GM21447 (cell line): ENCODE measurements around the gene RNF208.

Experiments used
- ATAC-seq: cut with Tn5 transposase; IDR thresholded peaks from one replicate; pipeline ENCODE4 v1.9.1; 2021; ENCODE audit not compliant: unreplicated experiment

The RNF208 gene

DNA sequence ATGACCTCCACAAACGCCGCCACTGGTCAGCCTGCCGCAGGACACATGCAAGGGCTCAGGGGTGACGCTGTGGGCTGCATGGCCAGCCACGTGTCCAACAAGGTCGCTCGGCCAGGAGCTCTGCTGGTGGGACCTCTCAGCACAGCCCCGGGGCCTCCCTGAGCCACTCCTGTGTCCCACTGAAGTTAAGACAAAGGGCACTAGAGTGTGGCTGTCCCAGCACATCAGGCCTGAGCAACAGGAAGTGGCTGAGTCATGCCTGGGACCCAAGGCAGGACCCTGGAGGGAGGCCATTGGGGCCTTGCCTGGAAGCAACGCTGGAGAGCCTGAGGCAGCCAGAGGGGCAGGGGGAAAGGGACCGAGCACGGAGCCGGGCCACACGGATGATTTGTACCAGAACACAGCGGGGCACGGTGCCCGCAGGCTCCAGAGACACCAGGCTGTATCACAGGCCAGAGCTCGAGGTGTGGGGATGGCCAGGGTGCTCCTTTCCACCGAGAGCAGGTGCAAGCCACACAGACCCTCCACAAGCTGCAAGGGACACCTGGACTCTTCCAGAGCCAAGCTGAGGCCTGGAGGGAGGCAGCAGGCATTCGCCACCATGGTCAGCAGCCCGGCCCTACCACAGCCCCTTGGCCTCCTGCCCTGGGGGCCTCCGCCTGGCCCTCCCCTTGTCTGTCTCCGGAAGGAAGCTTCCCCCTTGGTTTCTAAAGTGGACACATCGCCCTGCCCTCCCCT, 43.7 kb downstream of the RNF208 start:
- ATAC-seq = no peak

DNA sequence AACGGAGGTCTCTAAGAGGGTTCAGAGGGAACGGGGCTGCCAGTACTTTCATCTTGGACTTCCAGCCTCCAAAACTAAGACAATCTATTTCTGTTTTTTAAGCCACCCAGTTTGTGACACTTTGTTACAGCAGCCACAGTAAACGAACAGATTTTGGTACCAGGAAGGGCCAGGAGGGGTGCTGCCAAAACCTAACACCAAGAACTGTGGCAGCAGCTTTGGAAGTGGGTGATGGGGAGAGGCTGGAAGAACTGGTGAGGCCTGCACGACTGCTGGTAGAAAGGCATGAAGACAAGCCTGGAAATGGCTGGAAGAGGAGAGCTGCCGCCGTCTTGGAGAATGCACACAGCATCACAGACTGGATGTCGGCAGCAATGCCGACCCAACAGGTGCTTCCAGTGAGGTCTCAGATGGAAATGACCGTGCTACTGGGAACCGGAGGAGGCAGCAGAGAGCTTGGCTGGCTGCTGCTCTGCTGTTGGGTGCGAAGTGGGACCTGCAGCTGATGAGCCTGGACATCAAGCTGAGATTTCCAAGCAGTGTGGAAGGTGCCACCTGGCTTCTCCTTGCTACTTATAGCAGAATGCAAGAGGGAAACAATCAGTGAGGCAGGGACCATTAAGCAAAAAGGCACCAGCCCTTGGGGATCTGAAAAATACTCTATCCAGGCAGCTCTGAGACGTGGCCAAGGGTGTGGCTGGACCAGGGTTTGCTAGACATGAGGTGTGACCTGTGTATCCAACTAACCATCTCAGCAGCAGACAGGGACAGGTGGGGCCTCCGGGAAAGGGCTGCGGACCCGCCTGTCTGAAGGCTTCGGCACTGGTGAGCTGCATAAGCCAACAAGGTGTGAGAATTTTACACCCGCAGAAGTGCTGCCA, 45.5 kb downstream of the RNF208 start:
- ATAC-seq = no peak

DNA sequence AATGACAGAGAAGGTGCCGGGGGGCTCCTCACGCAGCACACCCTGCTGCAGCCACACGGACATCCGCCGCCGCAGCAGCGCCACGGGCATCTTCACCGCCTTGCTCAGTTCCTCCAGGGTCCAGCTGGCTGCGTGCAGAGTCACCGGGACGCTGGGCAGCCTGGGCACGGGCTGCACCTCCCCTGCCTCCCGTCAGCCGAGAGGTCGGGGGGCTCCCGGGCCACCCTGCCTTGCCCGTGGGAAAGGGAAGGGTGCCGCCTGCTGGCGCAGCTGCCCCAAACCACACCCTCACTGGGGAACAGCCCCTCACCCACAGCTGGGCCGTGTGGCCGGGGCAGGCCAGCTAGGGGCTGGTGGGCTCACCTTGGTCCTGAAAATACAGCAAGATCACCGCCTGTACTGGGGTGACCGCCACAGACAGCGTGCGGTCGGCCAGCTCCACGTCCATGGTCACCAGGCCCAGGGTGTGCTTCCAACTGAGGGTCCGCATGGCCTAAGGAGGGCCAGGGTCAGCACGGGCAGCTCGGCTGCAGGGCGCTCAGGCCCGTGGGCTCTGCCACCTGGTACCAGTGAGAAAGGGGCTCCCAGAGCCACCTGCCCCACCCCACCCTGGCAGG, 46.6 kb downstream of the RNF208 start:
- ATAC-seq = no peak

DNA sequence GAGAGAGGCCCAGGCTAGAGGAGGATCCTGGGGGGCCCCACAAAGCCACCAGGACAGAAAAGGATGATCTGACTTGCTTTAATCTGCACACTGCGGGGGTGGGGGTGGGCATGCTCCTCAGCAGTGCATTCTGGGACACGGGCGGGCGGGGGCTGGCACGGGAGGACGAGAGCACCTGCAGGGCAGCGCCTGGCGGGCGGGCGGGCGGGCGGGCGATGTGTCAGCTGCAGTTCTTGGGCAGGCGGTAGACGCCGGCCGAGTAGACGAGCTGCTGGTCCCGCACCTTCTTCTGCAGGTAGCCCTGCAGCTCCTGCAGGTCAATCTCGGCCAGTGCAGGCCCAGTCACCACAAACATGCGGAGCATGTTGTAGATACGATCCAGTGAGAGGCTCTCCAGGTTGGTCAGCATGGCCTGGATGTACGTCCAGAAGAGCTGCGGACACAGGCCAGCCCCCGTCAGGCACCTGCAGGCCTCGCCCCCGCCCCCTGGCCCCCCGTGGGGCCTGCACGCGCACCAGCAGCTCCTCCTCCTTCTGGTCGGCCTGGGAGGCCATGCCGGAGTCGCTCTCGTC, 47.2 kb downstream of the RNF208 start:
- ATAC-seq = no peak

DNA sequence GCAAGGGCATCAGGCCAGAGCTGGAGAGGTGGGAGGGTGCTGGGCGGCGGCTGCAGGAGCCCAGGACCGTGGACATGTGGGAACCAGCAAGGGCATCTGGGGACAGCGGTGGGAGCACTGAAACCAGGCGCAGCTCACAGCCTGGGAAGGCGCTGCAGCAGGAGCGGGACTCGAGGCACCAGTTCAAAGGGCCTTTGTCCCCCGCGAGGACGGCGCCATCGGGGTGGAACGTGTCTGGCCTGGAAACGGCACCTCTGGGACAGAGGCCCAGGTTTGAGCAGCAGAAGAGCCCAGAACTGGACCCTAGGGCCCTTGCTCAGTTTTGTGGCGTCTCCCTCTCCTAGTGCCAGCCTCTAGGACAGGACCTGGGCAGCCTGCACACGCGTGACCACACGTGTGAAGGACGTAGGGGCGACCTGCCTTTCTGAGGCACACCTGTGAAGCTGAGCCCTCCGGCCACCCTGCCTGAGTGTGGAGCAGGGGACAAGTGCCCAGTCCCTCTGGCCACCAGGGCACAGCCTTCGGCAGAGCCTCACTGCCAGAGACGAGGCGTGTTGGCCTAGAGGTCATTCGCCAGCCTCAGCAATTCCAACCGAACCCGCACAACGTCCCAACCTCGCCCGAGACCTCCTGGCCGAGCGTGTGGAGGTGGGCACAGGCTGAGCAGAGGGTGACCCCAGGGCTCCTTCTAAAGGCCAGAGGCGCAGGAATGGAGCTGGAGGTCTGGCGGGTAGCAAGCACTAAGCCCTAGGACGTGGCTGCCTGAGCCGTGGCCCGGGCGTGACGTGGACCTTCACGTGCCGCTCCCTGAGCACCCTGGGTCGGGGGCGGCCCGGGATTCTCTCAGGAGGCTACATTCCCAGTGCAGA, 48.0 kb downstream of the RNF208 start:
- no peak for ATAC-seq

DNA sequence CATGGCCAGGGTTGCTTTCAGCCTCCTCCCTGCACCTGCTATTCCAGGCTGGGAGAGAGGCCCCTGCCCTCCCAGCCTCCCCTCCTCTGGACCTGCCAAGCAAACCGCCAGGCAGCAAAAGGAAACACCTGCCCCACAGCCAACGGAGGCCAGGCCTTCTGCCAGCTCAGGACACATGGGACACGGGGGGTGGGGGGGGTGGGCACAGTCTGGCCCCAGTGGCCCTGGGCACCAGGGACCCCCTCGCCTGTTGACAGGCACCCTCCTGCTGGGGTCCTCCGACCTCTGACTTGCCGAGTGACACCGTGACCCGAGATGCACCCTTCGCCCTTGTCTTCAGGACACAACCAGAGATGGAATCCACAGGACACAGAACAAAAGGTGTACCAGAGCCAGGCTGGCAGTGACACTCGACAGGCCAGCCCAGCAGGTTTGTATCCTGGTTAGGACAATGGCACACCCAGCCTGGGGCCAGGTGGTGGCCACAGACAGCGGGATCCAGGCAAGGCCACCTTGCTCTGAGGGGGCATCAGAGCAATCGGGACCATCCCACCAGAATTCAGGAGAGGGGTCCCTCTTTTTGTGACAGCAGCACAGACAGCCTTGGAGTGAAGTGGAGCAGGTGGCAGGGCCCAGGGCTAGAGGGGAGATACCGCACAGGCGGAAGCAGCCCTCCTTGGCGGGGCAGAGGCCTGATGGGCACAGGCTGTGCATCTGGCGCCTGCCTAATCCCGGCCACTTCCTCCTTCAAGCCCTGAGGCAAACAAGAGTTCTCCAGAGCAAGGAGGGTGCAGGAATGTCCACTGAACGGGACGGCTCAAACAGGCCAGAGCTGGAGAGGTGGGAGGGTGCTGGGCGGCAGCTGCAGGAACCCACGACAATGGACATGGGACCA, 48.9 kb downstream of the RNF208 start:
- ATAC-seq = no peak

DNA sequence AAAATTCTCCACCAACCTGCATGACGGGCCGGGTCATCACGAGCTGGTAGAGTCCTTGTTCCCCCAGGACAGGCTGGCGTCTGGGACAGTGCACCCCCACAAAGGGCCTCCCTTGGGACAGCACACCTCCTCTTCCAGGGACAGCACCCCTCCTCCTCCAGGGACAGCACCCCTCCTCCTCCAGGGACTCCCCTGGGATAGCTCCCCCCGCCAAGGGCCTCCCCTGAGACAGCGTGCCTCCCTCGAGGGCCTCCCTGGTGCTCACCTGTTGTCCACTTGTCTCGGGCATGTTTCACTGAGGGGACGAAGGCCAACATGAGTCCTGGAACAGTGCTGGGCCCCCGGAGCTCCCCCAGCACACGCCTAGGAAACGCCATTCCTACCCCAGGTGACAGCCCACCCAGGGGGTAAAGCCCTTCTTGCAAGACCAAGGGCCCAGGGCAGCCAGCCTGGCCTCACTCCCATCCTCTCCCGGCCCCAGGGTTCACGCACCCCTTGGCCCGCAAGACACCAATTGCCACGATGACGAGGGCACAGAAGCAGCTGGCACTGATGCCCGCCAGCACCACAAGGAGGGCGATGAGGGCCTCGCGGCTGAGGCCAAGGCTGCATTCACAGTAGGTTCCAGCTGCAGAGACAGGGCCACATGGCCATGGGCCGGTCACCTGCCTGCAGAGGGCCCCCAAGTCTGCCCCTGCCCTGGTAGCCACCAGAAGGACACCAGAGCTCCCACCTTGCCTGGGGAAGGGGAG, 50.7 kb downstream of the RNF208 start:
- ATAC-seq = no peak

DNA sequence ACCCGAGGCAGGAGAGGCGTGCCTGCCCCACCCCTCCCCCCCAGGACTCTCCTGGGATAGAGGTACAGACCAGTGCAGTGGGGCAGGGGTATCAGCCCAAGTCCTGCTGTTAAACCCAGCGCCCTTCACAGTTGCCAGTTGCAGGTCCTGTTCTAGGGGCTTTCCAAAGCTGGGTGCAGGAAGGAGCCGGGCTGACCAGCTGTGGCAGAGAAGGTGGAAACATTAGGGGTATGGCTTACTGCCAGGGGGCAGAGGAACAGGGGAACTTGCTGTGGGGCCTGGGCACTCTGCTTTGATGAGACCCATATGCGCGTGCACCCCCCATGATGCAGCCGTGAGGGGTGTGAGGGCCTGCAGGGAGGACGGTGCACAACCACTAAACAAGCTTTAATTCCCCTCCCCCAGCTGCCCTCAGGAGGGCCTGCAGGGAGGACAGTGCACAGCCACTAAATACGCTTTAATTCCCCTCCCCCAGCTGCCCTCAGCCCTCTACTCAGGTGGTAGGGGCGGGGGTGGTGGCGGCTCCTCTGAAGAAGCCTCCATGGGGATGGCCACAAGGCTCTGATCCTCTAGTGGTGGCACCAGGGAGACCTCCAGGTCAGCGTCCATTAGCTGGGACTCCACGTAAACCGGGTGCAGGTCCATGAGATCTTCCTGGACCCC, 51.4 kb downstream of the RNF208 start:
- ATAC-seq = no peak
